ENCODE data around the gene TMIE. TPM values are rescaled to one million over a fixed set of nuclear protein-coding genes. Genes with fewer than 3 reads are reported as not detected.
A peak's percentile ranks its signal among the peaks of the same experiment; 100 is the strongest.

Gene TMIE
- total RNA-seq, 4 donors from 2014 or later = 0.41 to 2.1 (median 1.6) TPM; not detected in 1

DNA sequence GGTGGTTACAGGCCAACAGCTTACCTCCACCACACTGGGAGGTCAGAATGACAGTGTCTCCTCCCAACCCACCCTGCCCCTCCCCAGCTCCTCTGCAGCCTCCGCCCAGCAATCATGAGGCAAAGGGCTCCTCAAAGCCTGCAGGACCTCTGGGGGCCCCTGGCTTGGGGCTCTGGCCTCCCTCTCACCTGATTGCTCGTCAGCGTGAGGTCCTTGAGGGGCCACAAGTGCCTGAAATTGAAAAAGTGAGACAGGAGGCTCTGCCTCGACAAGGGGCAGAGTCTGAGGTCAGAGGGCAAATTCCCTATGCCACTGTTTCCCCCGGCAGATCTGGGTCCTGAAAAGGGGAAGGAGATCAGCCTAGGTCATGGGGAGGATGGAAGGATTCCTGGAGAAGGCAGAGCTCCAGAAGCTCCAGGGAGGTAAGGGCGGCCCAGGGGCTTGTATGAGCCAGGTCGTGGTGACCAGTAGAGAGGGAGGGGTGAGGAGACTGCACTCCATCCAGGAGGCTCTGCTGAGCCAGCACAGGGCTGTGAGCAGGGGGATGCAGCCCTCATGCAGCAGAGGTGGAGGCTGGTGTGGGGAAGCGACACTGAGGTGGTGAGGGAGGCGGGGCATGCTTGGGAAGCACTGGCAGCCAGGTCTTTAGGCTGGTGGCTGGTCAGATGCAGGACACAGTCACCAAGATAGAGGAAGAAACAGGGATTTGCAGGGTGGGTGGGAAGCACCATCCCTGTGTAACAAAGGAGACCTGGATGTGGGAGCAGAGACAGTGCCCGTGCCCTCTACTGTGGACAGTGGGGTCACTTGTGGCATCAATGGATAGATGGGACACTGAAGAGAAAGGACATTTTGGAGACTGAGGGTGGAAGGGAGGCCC, 27.8 kb upstream of the TMIE start:
- TF ChIP-seq, protein P1, sequence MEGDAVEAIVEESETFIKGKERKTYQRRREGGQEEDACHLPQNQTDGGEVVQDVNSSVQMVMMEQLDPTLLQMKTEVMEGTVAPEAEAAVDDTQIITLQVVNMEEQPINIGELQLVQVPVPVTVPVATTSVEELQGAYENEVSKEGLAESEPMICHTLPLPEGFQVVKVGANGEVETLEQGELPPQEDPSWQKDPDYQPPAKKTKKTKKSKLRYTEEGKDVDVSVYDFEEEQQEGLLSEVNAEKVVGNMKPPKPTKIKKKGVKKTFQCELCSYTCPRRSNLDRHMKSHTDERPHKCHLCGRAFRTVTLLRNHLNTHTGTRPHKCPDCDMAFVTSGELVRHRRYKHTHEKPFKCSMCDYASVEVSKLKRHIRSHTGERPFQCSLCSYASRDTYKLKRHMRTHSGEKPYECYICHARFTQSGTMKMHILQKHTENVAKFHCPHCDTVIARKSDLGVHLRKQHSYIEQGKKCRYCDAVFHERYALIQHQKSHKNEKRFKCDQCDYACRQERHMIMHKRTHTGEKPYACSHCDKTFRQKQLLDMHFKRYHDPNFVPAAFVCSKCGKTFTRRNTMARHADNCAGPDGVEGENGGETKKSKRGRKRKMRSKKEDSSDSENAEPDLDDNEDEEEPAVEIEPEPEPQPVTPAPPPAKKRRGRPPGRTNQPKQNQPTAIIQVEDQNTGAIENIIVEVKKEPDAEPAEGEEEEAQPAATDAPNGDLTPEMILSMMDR (IDR thresholded peaks at IDR 0.05) = no peak
- TF ChIP-seq POLR2A (IDR thresholded peaks at IDR 0.05) = no peak

DNA sequence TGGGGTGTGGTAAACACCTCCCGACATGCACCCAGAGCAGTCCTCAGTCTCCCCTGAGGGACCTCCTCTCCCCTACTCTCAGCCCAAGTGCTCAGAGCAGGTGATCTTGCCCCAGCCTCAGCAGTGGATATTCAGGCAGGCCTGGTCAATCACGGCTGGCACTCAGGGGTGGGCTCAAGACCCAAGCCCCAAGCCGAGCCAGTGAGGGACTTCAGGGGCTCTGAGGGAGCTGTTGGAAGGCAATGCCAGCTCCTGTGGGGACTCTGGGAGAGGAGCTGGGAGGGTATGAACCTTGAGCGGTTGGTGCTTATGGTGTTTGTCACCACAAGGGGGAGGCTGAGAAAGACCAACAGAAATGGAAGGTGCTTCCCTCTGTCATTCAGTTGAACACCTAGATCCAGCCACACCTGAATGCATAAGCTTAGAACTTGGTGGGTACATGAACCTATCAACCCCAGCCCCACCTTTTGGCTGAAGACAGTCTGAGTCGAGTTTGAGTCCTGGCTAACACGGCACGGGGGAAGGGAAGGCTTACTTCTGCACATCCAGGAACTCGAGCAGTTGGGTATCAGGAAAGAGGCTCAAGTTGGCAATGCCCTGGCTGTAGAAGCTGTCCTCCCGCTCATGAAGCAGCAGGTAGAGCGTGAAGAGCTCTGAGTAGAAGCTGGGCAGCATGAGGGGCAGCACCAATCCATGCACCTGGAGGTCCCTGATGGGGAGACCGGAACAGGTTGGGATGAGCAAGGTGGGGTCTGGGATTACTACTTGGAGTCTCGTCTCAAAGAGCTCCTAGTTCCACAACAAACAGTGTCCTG, 27.0 kb upstream of the TMIE start:
- Histone ChIP-seq H3K4me3 (no peak overlapping the region), H3K27ac (no peak overlapping the region), H3K36me3 (no peaks in the 10 kb centered on the region), H3K9me3 (no peaks in the 10 kb centered on the region), H3K27me3 (no peaks in the 10 kb centered on the region), H3K4me1 (no peaks in the 10 kb centered on the region)
- DNase-seq = peak in 1 of 2 donors; percentile 6
- TF ChIP-seq POLR2A (IDR thresholded peaks at IDR 0.05) = no peak
- TF ChIP-seq, protein P1 (IDR thresholded peaks at IDR 0.05) = no peak
- intact Hi-C loops (cut with DNase I; ENCODE audit: low total_unique reads) = no loop called here

More for the DNA sequence above, 27.8 kb upstream of the TMIE start:
- H3K4me1 ChIP-seq = no peaks in the 10 kb centered on the region
- peak in 1 of 2 donors; percentile 5 for DNase-seq
- H3K9me3 ChIP-seq = no peaks in the 10 kb centered on the region
- H3K36me3 ChIP-seq = no peaks in the 10 kb centered on the region
- H3K4me3 ChIP-seq = no peak overlapping the region
- H3K27me3 ChIP-seq = no peaks in the 10 kb centered on the region
- intact Hi-C loops (cut with DNase I; ENCODE audit: low total_unique reads) = no loop called here
- no peak overlapping the region for H3K27ac ChIP-seq

DNA sequence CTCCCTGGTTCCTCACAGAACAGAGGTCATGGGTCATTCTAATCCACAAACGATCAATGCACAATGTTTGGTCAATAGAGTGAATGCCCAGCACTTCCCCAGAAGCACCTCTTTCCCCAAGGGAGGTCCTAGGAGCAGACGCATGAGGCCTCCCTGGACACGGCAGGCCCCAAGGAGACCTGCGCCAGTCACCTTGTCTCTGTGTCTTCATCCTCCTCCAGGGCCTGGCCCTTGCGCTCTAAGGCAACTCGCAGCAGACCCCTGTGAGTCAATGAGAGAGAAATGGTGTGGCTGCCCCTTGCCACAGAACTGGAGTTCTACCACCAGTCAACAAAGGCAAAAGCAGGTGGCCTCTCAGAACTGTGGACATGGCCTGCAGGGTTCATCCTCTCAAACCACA, 25.8 kb upstream of the TMIE start:
- Histone ChIP-seq H3K27me3 (no peaks in the 10 kb centered on the region), H3K4me1 (no peaks in the 10 kb centered on the region), H3K9me3 (no peaks in the 10 kb centered on the region), H3K4me3 (no peak overlapping the region), H3K36me3 (no peaks in the 10 kb centered on the region), H3K27ac (no peak overlapping the region)
- TF ChIP-seq, protein P1 (IDR thresholded peaks at IDR 0.05) = no peak
- no peak for TF ChIP-seq POLR2A (IDR thresholded peaks at IDR 0.05)
- intact Hi-C loops (cut with DNase I; ENCODE audit: low total_unique reads) = no loop called here
- peak in 1 of 2 donors; percentile 8 for DNase-seq

DNA sequence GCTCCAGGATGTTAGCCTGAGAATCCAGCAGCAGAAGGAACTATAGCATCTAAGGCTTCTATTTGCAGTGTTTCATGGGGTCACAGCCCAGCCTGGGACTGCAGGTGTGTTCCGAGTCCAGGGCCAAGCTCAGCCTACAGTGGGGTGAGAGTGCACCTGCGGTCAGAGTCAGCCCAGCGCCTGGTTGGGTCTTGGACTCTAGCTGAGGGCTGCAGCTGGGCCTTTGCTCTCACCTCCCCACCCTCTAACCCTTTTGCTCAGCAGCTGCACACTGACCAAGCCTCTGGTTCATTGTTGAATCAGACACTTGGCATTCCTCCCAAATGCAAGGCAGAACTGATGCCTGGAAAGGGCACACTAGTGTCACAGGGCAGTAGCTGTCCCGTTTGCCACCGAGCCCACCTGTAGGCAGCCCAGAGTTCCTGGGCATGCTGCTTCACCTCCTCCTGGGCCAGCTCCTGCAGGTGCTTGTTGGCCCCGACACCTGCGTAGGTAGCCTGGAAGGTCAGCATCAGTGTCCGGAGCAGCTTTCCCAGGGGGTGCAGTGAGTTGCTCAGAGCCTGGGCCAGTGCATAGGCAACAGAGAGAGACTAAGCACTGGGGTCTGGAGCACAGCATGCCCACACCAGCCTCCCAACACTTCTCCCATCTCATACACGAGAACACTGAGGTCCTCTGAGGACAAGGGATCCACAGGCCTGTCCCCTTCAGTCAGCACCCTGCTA, 25.2 kb upstream of the TMIE start:
- no peak for DNase-seq
- intact Hi-C loops (cut with DNase I; ENCODE audit: low total_unique reads) = no loop called here
- Histone ChIP-seq H3K4me1 (no peaks in the 10 kb centered on the region), H3K9me3 (no peaks in the 10 kb centered on the region), H3K27ac (no peak overlapping the region), H3K27me3 (no peaks in the 10 kb centered on the region), H3K36me3 (no peaks in the 10 kb centered on the region), H3K4me3 (no peak overlapping the region)
- no peak for TF ChIP-seq POLR2A (IDR thresholded peaks at IDR 0.05)
- TF ChIP-seq, protein P1 (IDR thresholded peaks at IDR 0.05) = no peak

Measured in uterus (tissue), 4 donors.